Ishikawa (cell line): Measurements from ENCODE around the gene TJP2.

Source experiments
- CEBPB ChIP-seq: IDR thresholded peaks from 2 replicates; pipeline ENCODE4 v1.6.1; 2012
- CREB1 ChIP-seq: IDR thresholded peaks from 2 replicates; pipeline ENCODE4 v1.6.1; 2012; ENCODE audit warnings: low read depth
- EGR1 ChIP-seq: IDR thresholded peaks from 2 replicates; pipeline ENCODE4 v1.6.1; 2012
- EP300 ChIP-seq: IDR thresholded peaks from 2 replicates; pipeline ENCODE4 v1.6.1; 2012; ENCODE audit warnings: borderline replicate concordance
- FOXM1 ChIP-seq: IDR thresholded peaks from 2 replicates; pipeline ENCODE4 v1.6.1; 2012; ENCODE audit warnings: low read depth, borderline replicate concordance
- MAX ChIP-seq: IDR thresholded peaks from 2 replicates; pipeline ENCODE4 v1.6.1; 2012
- NFIC ChIP-seq: IDR thresholded peaks from 2 replicates; pipeline ENCODE4 v1.6.1; 2012
- RAD21 ChIP-seq: IDR thresholded peaks from 2 replicates; pipeline ENCODE4 v1.6.1; 2012; ENCODE audit warnings: low read depth
- REST ChIP-seq: IDR thresholded peaks from 2 replicates; pipeline ENCODE4 v1.6.1; 2012; ENCODE audit warnings: low read depth, mild to moderate bottlenecking
- TAF1 ChIP-seq: IDR thresholded peaks from 2 replicates; pipeline ENCODE4 v1.6.1; 2012; ENCODE audit warnings: low read depth, mild to moderate bottlenecking
- TCF12 ChIP-seq: IDR thresholded peaks from 2 replicates; pipeline ENCODE4 v1.6.1; 2012; ENCODE audit warnings: low read depth
- TEAD4 ChIP-seq: IDR thresholded peaks from 2 replicates; pipeline ENCODE4 v1.6.1; 2012
- USF1 ChIP-seq: IDR thresholded peaks from 2 replicates; pipeline ENCODE4 v1.6.1; 2012
- YY1 ChIP-seq: IDR thresholded peaks from 2 replicates; pipeline ENCODE4 v1.6.1; 2012; ENCODE audit warnings: low read depth
- ZBTB7A ChIP-seq: IDR thresholded peaks from 2 replicates; pipeline ENCODE4 v1.6.1; 2012; ENCODE audit warnings: low read depth

Gene TJP2

GRCh38 chr9:69176471-69177171 lies 2.5 kb downstream of the TJP2 start:
- no peak for TF ChIP-seq NFIC
- no peak for TF ChIP-seq EGR1
- TF ChIP-seq EP300 = no peak
- no peak for TF ChIP-seq CREB1
- TF ChIP-seq MAX = no peak
- no peak for TF ChIP-seq TCF12
- TF ChIP-seq ZBTB7A = no peak
- TF ChIP-seq YY1 = no peak
- TF ChIP-seq REST = no peak
- TF ChIP-seq CEBPB = no peak
- TF ChIP-seq TEAD4 = no peak
- no peak for TF ChIP-seq FOXM1
- no peak for TF ChIP-seq RAD21
- no peak for TF ChIP-seq TAF1
- TF ChIP-seq USF1 = no peak

GRCh38 chr9:69178583-69179011 lies 4.5 kb downstream of the TJP2 start:
- no peak for TF ChIP-seq REST
- TF ChIP-seq TEAD4 = peak; percentile 61

- no peak for TF ChIP-seq ZBTB7A
- no peak for TF ChIP-seq REST
- TF ChIP-seq NFIC = no peak
- no peak for TF ChIP-seq YY1
- no peak for TF ChIP-seq CEBPB
- no peak for TF ChIP-seq TEAD4
- no peak for TF ChIP-seq CREB1
- no peak for TF ChIP-seq EGR1
- no peak for TF ChIP-seq TCF12
- TF ChIP-seq USF1 = no peak
- TF ChIP-seq TAF1 = no peak
Observed at GRCh38 chr9:69179037-69179436, 5.0 kb downstream of the TJP2 start.

- TF ChIP-seq EGR1 = no peak
- TF ChIP-seq ZBTB7A = no peak
Observed at GRCh38 chr9:69180200-69180599, 6.1 kb downstream of the TJP2 start.

GRCh38 chr9:69180670-69181069 lies 6.6 kb downstream of the TJP2 start:
- TF ChIP-seq REST = no peak
- TF ChIP-seq YY1 = no peak
- no peak for TF ChIP-seq USF1
